NCI-H2081 (cell line): Measurements from ENCODE around the gene COX20.

Experiments
- DNase-seq, 2 experiments: peaks; one replicate each; lab custom pipeline; 2025; lab: John Stamatoyannopoulos, UW

COX20 gene

DNA sequence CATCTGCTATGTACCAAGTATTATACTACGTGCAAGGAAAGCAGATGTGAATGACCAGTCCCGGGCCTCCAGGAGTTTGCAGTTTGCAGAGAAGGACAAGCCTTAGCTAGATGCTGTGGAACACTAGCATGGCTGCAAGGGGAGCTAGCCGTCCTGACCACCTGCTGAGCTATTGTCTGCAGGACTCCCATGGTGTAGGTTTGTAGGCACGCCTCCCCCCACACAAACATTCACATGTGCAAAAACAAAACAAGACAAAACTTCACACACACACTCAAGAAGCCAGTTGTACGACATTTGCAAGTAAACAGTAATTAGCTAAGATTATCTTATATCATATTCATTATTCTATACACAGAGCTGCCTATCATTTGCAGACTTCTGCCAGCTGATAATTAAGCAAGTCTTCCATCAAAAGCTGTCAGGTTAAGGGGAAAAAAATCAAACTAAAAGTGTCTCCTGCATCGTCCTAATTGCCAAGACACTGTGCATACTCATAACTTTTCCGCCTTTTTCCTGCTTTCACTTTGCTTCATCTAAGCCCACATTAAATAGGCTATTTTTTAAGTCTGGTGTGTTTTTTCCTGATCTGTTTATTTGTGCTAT is 39.6 kb downstream of the COX20 start:
- DNase-seq, result peak; percentile 72 to 82

DNA sequence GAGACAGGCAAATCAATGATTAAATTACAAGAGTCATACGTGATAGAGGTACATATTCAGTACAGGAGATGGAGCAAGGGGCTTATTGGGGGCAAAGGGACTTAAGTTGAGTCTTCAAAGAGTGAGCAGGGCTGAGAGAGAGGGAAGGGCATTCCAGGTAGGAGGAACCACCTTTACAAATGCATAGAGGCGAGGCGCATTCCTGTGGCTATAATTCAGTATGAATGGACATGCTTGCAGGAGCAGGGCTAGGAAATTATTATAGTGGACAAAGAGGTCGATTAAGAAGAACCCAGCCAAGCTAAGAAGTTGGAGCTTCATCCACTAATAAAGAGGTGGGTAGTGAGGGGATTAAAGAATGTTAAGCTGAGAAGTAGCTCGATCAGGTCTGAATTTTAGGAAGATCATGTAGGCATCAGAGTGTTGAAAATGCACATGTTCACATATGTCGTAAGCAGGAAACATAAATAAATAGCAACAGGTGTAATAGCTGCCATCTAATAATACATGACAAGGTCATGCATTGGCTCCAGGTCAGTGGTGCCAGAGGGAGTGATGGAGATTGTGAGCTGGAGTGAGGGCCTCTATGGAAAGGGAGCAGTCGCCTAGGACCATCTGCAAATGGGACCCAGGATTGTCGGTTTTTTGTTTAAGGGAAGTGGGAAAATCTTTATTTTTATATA is 40.9 kb downstream of the COX20 start:
- no peak for DNase-seq

DNA sequence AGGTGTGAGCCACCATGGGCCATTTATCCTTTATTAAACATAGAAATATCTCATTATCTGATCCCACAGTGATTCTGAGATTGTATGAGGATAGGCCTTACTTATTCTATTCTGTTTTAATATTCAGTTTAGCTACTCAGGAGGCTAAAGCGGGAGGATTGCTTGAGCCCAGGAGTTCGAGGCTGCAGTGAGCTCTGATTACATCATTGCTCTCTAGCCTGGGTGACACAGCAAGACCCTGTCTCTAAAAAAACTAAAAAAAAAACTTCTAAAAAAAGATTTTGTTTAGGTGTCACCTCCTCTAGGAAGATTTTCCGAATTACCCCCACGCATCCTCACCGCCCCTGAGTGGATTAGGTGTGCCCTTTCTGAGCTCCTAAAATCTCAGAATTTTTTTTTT is 43.2 kb downstream of the COX20 start:
- no peak for DNase-seq

DNA sequence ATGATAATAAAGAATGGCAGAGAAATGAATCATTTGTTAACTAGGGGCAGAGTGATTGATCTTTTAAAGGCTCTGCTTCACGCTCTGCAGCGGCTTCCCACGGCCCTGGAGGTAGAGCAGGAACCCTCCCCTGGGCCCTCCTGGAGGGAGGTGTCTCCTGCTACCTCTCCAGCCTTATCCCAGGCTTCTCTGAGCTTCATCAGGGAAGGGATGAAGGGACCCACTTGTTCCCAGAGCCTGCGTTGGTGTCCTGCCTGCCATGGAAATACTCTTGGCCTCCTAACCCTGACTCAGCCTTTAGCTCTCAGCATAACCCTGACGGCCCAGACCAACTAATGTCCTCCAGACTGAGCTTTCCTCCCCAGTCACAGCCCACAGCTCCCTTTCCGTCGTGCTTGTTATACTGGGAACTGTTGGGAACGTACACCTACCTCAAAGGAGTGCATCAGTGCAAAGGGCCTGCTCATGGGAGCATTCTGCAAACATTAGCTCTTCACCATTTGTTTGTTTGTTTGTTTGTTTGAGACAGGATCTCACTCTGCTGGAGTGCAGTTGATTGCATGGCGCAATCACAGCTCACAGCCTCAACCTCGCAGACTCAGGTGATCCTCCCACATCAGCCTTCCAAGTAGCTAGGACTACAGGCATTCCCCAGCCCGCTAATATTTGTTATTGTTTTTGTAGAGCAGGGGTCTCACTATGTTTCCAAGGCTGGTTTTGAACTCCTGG is 46.3 kb downstream of the COX20 start:
- DNase-seq, result no peak

DNA sequence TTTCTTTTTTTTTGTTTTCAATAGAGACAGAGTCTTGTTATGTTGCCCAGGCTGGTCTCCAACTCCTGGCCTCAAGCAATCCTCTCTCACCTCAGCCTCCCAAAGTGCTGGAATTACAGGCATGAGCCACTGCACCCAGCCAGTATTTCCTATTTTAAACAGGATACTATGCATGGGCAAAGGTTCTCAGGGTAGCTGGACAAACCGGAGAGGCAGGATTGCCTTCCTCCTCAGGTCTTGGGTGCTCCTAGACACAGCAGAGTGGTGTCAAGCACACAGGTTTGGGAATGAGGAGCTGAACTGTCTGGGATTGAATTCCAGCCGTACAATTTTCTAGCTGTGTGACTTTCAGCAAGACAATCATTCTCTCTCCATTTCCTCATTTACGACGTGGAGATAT is 51.8 kb downstream of the COX20 start:
- DNase-seq, result no peak

DNA sequence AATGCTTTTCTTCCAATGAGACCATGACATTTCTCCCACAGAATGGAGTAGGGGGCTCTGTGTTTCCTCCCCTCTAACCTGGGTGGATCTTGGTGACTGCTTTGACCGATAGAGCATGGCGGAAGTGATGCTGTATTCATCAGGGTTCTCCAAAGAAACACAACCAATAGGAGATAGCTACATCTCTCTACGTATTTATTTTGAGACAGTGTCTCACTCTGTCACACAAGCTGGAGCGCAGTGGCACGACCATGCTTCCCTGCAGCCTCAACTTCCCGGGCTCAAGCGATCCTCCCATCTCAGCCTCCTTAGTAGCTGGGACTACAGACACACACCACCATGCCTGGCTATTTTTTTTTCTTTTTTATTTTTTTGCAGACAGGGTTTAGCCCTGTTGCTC is 58.4 kb downstream of the COX20 start:
- DNase-seq, result no peak
